Fibroblast of skin of scalp (primary cell): Measurements from ENCODE around the gene TMEM79.

Experiments used
- DNase-seq: peaks from one replicate; pipeline ENCODE4 v3.0.0-alpha.2; 2013

TMEM79 gene

GRCh38 chr1:156263288-156263655, 20.9 kb upstream of the TMEM79 start:
- DNase-seq: no peak

- no peak for DNase-seq
Measured at GRCh38 chr1:156266051-156266450, 18.1 kb upstream of the TMEM79 start.

GRCh38 chr1:156268336-156268735, 15.8 kb upstream of the TMEM79 start:
- no peak for DNase-seq

GRCh38 chr1:156270314-156270713, 13.8 kb upstream of the TMEM79 start:
- DNase-seq: no peak

- no peak for DNase-seq
Measured at GRCh38 chr1:156276532-156276931, 7.6 kb upstream of the TMEM79 start.

GRCh38 chr1:156276966-156277381, 7.2 kb upstream of the TMEM79 start:
- DNase-seq: no peak

- no peak for DNase-seq
Measured at GRCh38 chr1:156279837-156280236, 4.3 kb upstream of the TMEM79 start.

GRCh38 chr1:156281281-156281680, 2.8 kb upstream of the TMEM79 start:
- DNase-seq: peak; percentile 66

- no peak for DNase-seq
Measured at GRCh38 chr1:156281693-156282478, 2.2 kb upstream of the TMEM79 start.

- peak; percentile 99 for DNase-seq
Measured at GRCh38 chr1:156282479-156283222, 1.5 kb upstream of the TMEM79 start, which contains the start of gene SMG5. SMG5 (minus strand) TSS chr1:156282825; CDS start chr1:156282680, 145 bp downstream.

GRCh38 chr1:156283521-156283920, 604 bp upstream of the TMEM79 start:
- DNase-seq: no peak

GRCh38 chr1:156284757-156285156, 632 bp downstream of the TMEM79 start:
- DNase-seq: no peak

- no peak for DNase-seq
Measured at GRCh38 chr1:156285437-156285836, 1.3 kb downstream of the TMEM79 start.

GRCh38 chr1:156286061-156286460, 1.9 kb downstream of the TMEM79 start:
- DNase-seq: no peak

GRCh38 chr1:156289857-156290256, 5.7 kb downstream of the TMEM79 start:
- DNase-seq: no peak

- peak; percentile 83 for DNase-seq
Measured at GRCh38 chr1:156291226-156292061, 7.3 kb downstream of the TMEM79 start.

- no peak for DNase-seq
Measured at GRCh38 chr1:156293098-156293434, 8.9 kb downstream of the TMEM79 start.

GRCh38 chr1:156293895-156294294, 9.8 kb downstream of the TMEM79 start:
- no peak for DNase-seq

- DNase-seq: peak; percentile 71
Measured at GRCh38 chr1:156295391-156295947, 11.3 kb downstream of the TMEM79 start, which contains the start of gene GLMP. GLMP (minus strand) TSS chr1:156295679; CDS start chr1:156295645, 34 bp downstream.

GRCh38 chr1:156298852-156299357, 14.8 kb downstream of the TMEM79 start, which contains the start of gene VHLL:
VHLL (minus strand) TSS chr1:156299307; CDS start chr1:156299189, 118 bp downstream.
- no peak for DNase-seq

- no peak for DNase-seq
Measured at GRCh38 chr1:156303241-156303640, 19.1 kb downstream of the TMEM79 start.

- no peak for DNase-seq
Measured at GRCh38 chr1:156305215-156305614, 21.1 kb downstream of the TMEM79 start.
